Upper lobe of left lung (tissue), 4 donors: Measurements from ENCODE around the gene DCLRE1B.

Experiments used
- CTCF ChIP-seq, 6 experiments: fragments of 450-650 bp in 4 of 6; fragments of 200-600 bp in 2 of 6; sonication (generic) in 2 of 6; IDR thresholded peaks; one replicate each; pipeline ENCODE4 v1.5.1; 2016 to 2019; ENCODE audit warnings: antibody characterized with exemption in 6 of 6
- EP300 ChIP-seq, 4 donors: sonication (generic); formaldehyde crosslinking; IDR thresholded peaks; one replicate each; pipeline ENCODE4 v1.5.1; 2017; ENCODE audit warnings: antibody characterized with exemption in 4 of 4, control low read depth in 2 of 4
- POLR2A ChIP-seq, 4 donors: fragments of 450-650 bp; IDR thresholded peaks; one replicate each; pipeline ENCODE4 v1.5.1; 2016 to 2017; ENCODE audit warnings: antibody characterized with exemption in 4 of 4, mild to moderate bottlenecking in 2 of 4
- POLR2AphosphoS5 ChIP-seq, 2 donors: sonication (generic); formaldehyde crosslinking; IDR thresholded peaks; one replicate each; pipeline ENCODE4 v1.5.1; 2017; ENCODE audit warnings: antibody characterized with exemption in 2 of 2

- TF ChIP-seq CTCF (IDR thresholded peaks at IDR 0.05): no peak
- no peak for TF ChIP-seq POLR2A (IDR thresholded peaks at IDR 0.05)
- no peak for TF ChIP-seq EP300 (IDR thresholded peaks at IDR 0.05)
- TF ChIP-seq POLR2AphosphoS5 (IDR thresholded peaks at IDR 0.05): no peak
Observed at GRCh38 chr1:113945329-113945728, 40.2 kb downstream of the DCLRE1B start.
